ENCODE results near the gene ZMYM4. TPM values are rescaled to one million over a fixed set of nuclear protein-coding genes. Genes with fewer than 3 reads are reported as not detected.

ZMYM4 gene
- polyA plus RNA-seq, 1 of the 3 experiments (the other 2 are of a cell fraction) = 12.2 TPM

GRCh38 chr1:35243691-35244090 lies 24.8 kb upstream of the ZMYM4 start:
- WGBS (ENCODE audit: low lambda C conversion rate) = 56% methylated on average over 1 of the region's 1 CpG
- no peaks in the 10 kb centered on the region for H3K9me2 ChIP-seq
- H3K4me2 ChIP-seq = no peak overlapping the region
- no peaks in the 10 kb centered on the region for H3K9me3 ChIP-seq
- ChIA-PET POLR2A (no interaction called here), CTCF (no interaction called here)
- no peaks in the 10 kb centered on the region for H3K27me3 ChIP-seq (ENCODE audit: insufficient read depth)
- H3F3A ChIP-seq (replicated peaks; ENCODE audit: insufficient read depth) = no peaks in the 10 kb centered on the region
- H3K9ac ChIP-seq = no peak overlapping the region
- 0 out of 2 replicates have a peak overlapping the region, but pooled peaks have one; percentile 45 for H2AFZ ChIP-seq (ENCODE audit: low read depth)
- H3K79me2 ChIP-seq (ENCODE audit: insufficient read depth) = no peaks in the 10 kb centered on the region
- no peak for DNase-seq
- no peak overlapping the region for H3K4me3 ChIP-seq (ENCODE audit: low read depth in 2 of 2, low read length in 1 of 2)
- H3K27ac ChIP-seq (ENCODE audit: low read depth in 2 of 2, low read length in 1 of 2) = no peak overlapping the region
- H3K4me1 ChIP-seq (ENCODE audit: control insufficient read depth in 1 of 2, insufficient read depth in 2 of 2, low read depth in 1 of 2, low read length in 1 of 2) = no peaks in the 10 kb centered on the region
- no peak for TF ChIP-seq TEAD4 (IDR thresholded peaks at IDR 0.05; ENCODE audit: borderline replicate concordance, insufficient read depth)
- no peaks in the 10 kb centered on the region for H3K36me3 ChIP-seq (replicated peaks in 1 of 2; ENCODE audit: control insufficient read depth in 1 of 2, insufficient read depth in 2 of 2, low read length in 1 of 2)
- no peaks in the 10 kb centered on the region for H4K20me1 ChIP-seq (ENCODE audit: insufficient read depth)

- H2AFZ ChIP-seq (ENCODE audit: low read depth) = no peak overlapping the region
- no peak overlapping the region for H3K4me3 ChIP-seq (ENCODE audit: low read depth in 2 of 2, low read length in 1 of 2)
- H3K4me2 ChIP-seq = no peak overlapping the region
- H3K9me3 ChIP-seq = no peaks in the 10 kb centered on the region
- no peaks in the 10 kb centered on the region for H3K4me1 ChIP-seq (ENCODE audit: control insufficient read depth in 1 of 2, insufficient read depth in 2 of 2, low read depth in 1 of 2, low read length in 1 of 2)
- no peak for DNase-seq
- H3K9me2 ChIP-seq = no peaks in the 10 kb centered on the region
- ChIA-PET POLR2A (no interaction called here), CTCF (no interaction called here)
- H4K20me1 ChIP-seq (ENCODE audit: insufficient read depth) = no peaks in the 10 kb centered on the region
- 70% methylated on average over 5 of the region's 5 CpGs for WGBS (ENCODE audit: low lambda C conversion rate)
- peaks cover 4% of the 10 kb centered on the region for H3F3A ChIP-seq (replicated peaks; ENCODE audit: insufficient read depth)
- TF ChIP-seq RFX5 (IDR thresholded peaks at IDR 0.05; ENCODE audit: low read length) (no peak), NRF1 (IDR thresholded peaks at IDR 0.05; ENCODE audit: low read depth, low read length) (no peak), RAD21 (IDR thresholded peaks at IDR 0.05; ENCODE audit: low read length) (no peak), RCOR1 (IDR thresholded peaks at IDR 0.05; ENCODE audit: low read length) (no peak), CTCF (IDR thresholded peaks at IDR 0.05) (no peak), IRF3 (IDR thresholded peaks at IDR 0.05; ENCODE audit: low read depth, low read length) (no peak), FOXM1 (IDR thresholded peaks at IDR 0.05; ENCODE audit: low read depth) (no peak), USF1 (IDR thresholded peaks at IDR 0.05; ENCODE audit: borderline replicate concordance, low read depth) (no peak), RXRA (IDR thresholded peaks at IDR 0.05; ENCODE audit: borderline replicate concordance, low read depth) (no peak), USF2 (IDR thresholded peaks at IDR 0.05; ENCODE audit: borderline replicate concordance, low read depth, low read length) (no peak), YY1 (IDR thresholded peaks at IDR 0.05; ENCODE audit: low read depth) (no peak), MXI1 (IDR thresholded peaks at IDR 0.05; ENCODE audit: low read depth, low read length) (no peak), GATA2 (CRISPR knock-in tag; IDR thresholded peaks at IDR 0.05) (no peak), SIN3A (IDR thresholded peaks at IDR 0.05; ENCODE audit: borderline replicate concordance, low read depth, low read length) (no peak), NFIC (IDR thresholded peaks at IDR 0.05; ENCODE audit: borderline replicate concordance) (no peak), POLR2AphosphoS5 (IDR thresholded peaks at IDR 0.05; ENCODE audit: low read depth, low read length) (no peak)
- H3K9ac ChIP-seq = no peak overlapping the region
- H3K36me3 ChIP-seq (replicated peaks in 1 of 2; ENCODE audit: control insufficient read depth in 1 of 2, insufficient read depth in 2 of 2, low read length in 1 of 2) = no peaks in the 10 kb centered on the region
- H3K79me2 ChIP-seq (ENCODE audit: insufficient read depth) = no peaks in the 10 kb centered on the region
- no peaks in the 10 kb centered on the region for H3K27me3 ChIP-seq (ENCODE audit: insufficient read depth)
- H3K27ac ChIP-seq (ENCODE audit: low read depth in 2 of 2, low read length in 1 of 2) = no peak overlapping the region
These were observed 21.3 kb upstream of the ZMYM4 start for GRCh38 chr1:35247256-35247655.
